A549 (cell line): ENCODE data around the gene TMED5. TPM values are rescaled to one million over a fixed set of nuclear protein-coding genes. Genes with fewer than 3 reads are reported as not detected.

Experiments
- ATAC-seq, 2 experiments: fragments of 200-7000 bp in 1 of 2; fragments of >200 bp in 1 of 2; cut with Nextera tagmentation in 1 of 2; cut with Tn5 transposase in 1 of 2; 3 replicates each; pipeline versions ENCODE4 v1.8.0 to v1.9.1; 2018 to 2020; ENCODE audit warnings: mild to moderate bottlenecking in 1 of 2, moderate library complexity in 1 of 2
- CTCF ChIA-PET: fragments of 300-600 bp; sonication (Branson Sonifier 250); formaldehyde crosslinking; extraction: SDS; loops from one replicate; lab custom pipeline; 2021; ENCODE audit warnings: antibody characterized with exemption, inconsistent platforms; lab: Yijun Ruan, JAX
- POLR2A ChIA-PET: fragments of 350-600 bp; formaldehyde crosslinking; extraction: SDS; loops from one replicate; lab custom pipeline; 2021; ENCODE audit warnings: antibody characterized with exemption, inconsistent platforms; lab: Yijun Ruan, JAX
- DNase-seq, 2 experiments: peaks; one replicate each; pipeline versions ENCODE4 v3.0.0 to v3.0.0-alpha.2; 2011 to 2016; ENCODE audit warnings: low read depth in 1 of 2, low spot score in 1 of 2
- FAIRE-seq: peaks from 2 replicates; lab custom pipeline; 2011; peaks lifted over from hg19 to GRCh38; lab: Jason Lieb, UNC
- H3K27ac ChIP-seq, 2 experiments: fragments of >200 bp; sonication (Bioruptor Twin); formaldehyde crosslinking; 3 replicates each; pipeline ENCODE4 v1.5.1; 2016 to 2017
- H3K4me1 ChIP-seq: fragments of >200 bp; sonication (Bioruptor Twin); formaldehyde crosslinking; 3 replicates; pipeline ENCODE4 v1.6.1; 2016
- H3K4me2 ChIP-seq: fragments of >200 bp; sonication (Bioruptor Twin); formaldehyde crosslinking; 3 replicates; pipeline ENCODE4 v1.6.1; 2016
- H3K4me3 ChIP-seq: fragments of >200 bp; sonication (Bioruptor Twin); formaldehyde crosslinking; 3 replicates; pipeline ENCODE4 v1.5.1; 2016
- H3K9me3 ChIP-seq: fragments of >200 bp; sonication (Bioruptor Twin); formaldehyde crosslinking; 3 replicates; pipeline ENCODE4 v1.6.1; 2016
- ATOH8 ChIP-seq: fragments of 250-450 bp; sonication (Bioruptor Pico); IDR thresholded peaks from 2 replicates; pipeline ENCODE4 v1.5.0; 2020; ENCODE audit warnings: low read depth, mild to moderate bottlenecking, moderate library complexity
- BHLHE40 ChIP-seq: IDR thresholded peaks from 2 replicates; pipeline ENCODE4 v1.6.1; 2012; ENCODE audit warnings: low read depth, low read length, inconsistent platforms
- CHD2 ChIP-seq: fragments of 150-350 bp; IDR thresholded peaks from 2 replicates; pipeline ENCODE4 v1.6.1; 2014; ENCODE audit warnings: low read length; ENCODE audit not compliant: partially characterized antibody
- CTCF ChIP-seq: fragments of >200 bp; sonication (Bioruptor Twin); formaldehyde crosslinking; IDR thresholded peaks from 3 replicates; pipeline ENCODE4 v1.5.1; 2016
- E2F6 ChIP-seq: IDR thresholded peaks from 2 replicates; pipeline ENCODE4 v1.6.1; 2012; ENCODE audit warnings: low read depth, borderline replicate concordance
- EHMT2 ChIP-seq: fragments of 200-600 bp; sonication (generic); IDR thresholded peaks from 2 replicates; pipeline ENCODE4 v1.6.1; 2016; ENCODE audit warnings: antibody characterized with exemption, low read depth, mild to moderate bottlenecking, moderate library complexity
- FOXS1 ChIP-seq: fragments of 250-450 bp; sonication (Bioruptor Pico); IDR thresholded peaks from 2 replicates; pipeline ENCODE4 v1.5.0; 2020; ENCODE audit warnings: mild to moderate bottlenecking, moderate library complexity
- HOXB5 ChIP-seq: fragments of 250-450 bp; sonication (Bioruptor Pico); IDR thresholded peaks from 2 replicates; pipeline ENCODE4 v1.5.0; 2020; ENCODE audit warnings: mild to moderate bottlenecking, moderate library complexity
- JUN ChIP-seq, 2 experiments: fragments of >200 bp; sonication (Bioruptor Twin); formaldehyde crosslinking; IDR thresholded peaks; 2 replicates in 1 of 2; 3 replicates in 1 of 2; pipeline ENCODE4 v1.6.1; 2016 to 2017
- KDM5A ChIP-seq: fragments of 200-600 bp; sonication (generic); IDR thresholded peaks from 2 replicates; pipeline ENCODE4 v1.6.1; 2016; ENCODE audit warnings: antibody characterized with exemption, mild to moderate bottlenecking
- MAX ChIP-seq: IDR thresholded peaks from 2 replicates; pipeline ENCODE4 v1.6.1; 2012
- MAZ ChIP-seq: fragments of 150-350 bp; IDR thresholded peaks from 2 replicates; pipeline ENCODE4 v1.6.1; 2014; ENCODE audit warnings: antibody characterized with exemption, low read depth, low read length, borderline replicate concordance
- PHF8 ChIP-seq: fragments of 200-600 bp; sonication (generic); IDR thresholded peaks from 2 replicates; pipeline ENCODE4 v1.6.1; 2016; ENCODE audit warnings: low read depth, mild to moderate bottlenecking, antibody characterized with exemption, moderate library complexity, borderline replicate concordance
- RAD21 ChIP-seq, 2 experiments: fragments of >200 bp in 1 of 2; sonication (Bioruptor Twin) in 1 of 2; formaldehyde crosslinking in 1 of 2; IDR thresholded peaks in 1 of 2; conservative IDR thresholded peaks in 1 of 2; 2 replicates in 1 of 2; 3 replicates in 1 of 2; pipeline ENCODE4 v1.6.1; 2012 to 2018; ENCODE audit warnings: inconsistent platforms in 1 of 2
- RFX5 ChIP-seq: fragments of 450-650 bp; IDR thresholded peaks from 2 replicates; pipeline ENCODE4 v1.7.1; 2014; ENCODE audit warnings: antibody characterized with exemption, mild to moderate bottlenecking, moderate library complexity
- SREBF2 ChIP-seq: fragments of 450-650 bp; IDR thresholded peaks from 2 replicates; pipeline ENCODE4 v1.6.1; 2014; ENCODE audit warnings: mild to moderate bottlenecking, moderate library complexity
- TP53 ChIP-seq: fragments of 250-450 bp; sonication (Bioruptor Pico); IDR thresholded peaks from 2 replicates; pipeline ENCODE4 v1.5.0; 2021; ENCODE audit warnings: mild to moderate bottlenecking, moderate library complexity
- USF2 ChIP-seq: fragments of 450-650 bp; IDR thresholded peaks from 2 replicates; pipeline ENCODE4 v1.6.1; 2014; ENCODE audit warnings: antibody characterized with exemption
- ZC3H11A ChIP-seq: fragments of 450-650 bp; IDR thresholded peaks from 2 replicates; pipeline ENCODE4 v1.6.1; 2014; ENCODE audit warnings: antibody characterized with exemption, mild to moderate bottlenecking
- WGBS: methylation state at CpG from one replicate; pipeline ENCODE4 v1.1.6; 2017; ENCODE audit errors: missing lambda C conversion rate; 5-methylcytosine and 5-hydroxymethylcytosine counted together
- polyA plus RNA-seq, 4 experiments: library from polyadenylated mRNA; depleted of rRNA in 3 of 4; stranded (reverse); fragments of >200 nt; fragmentation: RNase III in 1 of 4; extraction: RNeasy Plus Mini Kit Qiagen cat#74134 plus additional on column Dnase treatment in 1 of 4; gene quantifications; 2 replicates in 3 of 4; 3 replicates in 1 of 4; pipeline ENCODE4 v1.2.3, GENCODE V29; 2011 to 2017

TMED5 gene
- polyA plus RNA-seq, 2 of the 4 experiments (the other 2 are of a cell fraction), result 40.4 to 70.7 TPM

GRCh38 chr1:93219443-93219842 lies 39.2 kb upstream of the TMED5 start:
- FAIRE-seq, result no peak
- CTCF ChIA-PET, result interaction anchor here (0.6 kb wide), 1 partner anchor 8 kb away, joined by 3 read pairs; no protein-coding TSS in a partner anchor
- TF ChIP-seq FOXS1 (CRISPR knock-in tag), result no peak
- TF ChIP-seq USF2, result no peak
- no peak for TF ChIP-seq PHF8
- no peak for TF ChIP-seq ATOH8 (CRISPR knock-in tag)
- no peak for TF ChIP-seq EHMT2
- no peak for TF ChIP-seq CTCF
- no peak for TF ChIP-seq CHD2
- no peak for TF ChIP-seq TP53 (CRISPR knock-in tag)
- no peak for TF ChIP-seq MAX
- no peak for TF ChIP-seq RAD21 (conservative IDR thresholded peaks at IDR 0.05 in 1 of 2, IDR thresholded peaks at IDR 0.05 in 1 of 2)
- TF ChIP-seq KDM5A, result no peak
- no peak for TF ChIP-seq RFX5
- TF ChIP-seq E2F6, result no peak
- TF ChIP-seq BHLHE40, result no peak
- TF ChIP-seq, all 56 proteins: peak for 0
- no peak overlapping the region for H3K27ac ChIP-seq
- POLR2A ChIA-PET, result no interaction called here
- H3K4me1 ChIP-seq, result no peaks in the 10 kb centered on the region
- DNase-seq (no peak), ATAC-seq (no peak)
- no peak overlapping the region for H3K4me2 ChIP-seq
- no peaks in the 10 kb centered on the region for H3K9me3 ChIP-seq
- no peak overlapping the region for H3K4me3 ChIP-seq
- 97% methylated on average over 6 of the region's 6 CpGs for WGBS

- ChIA-PET POLR2A (no interaction called here), CTCF (interaction anchor here (1.0 kb wide), 1 partner anchor 8 kb away, joined by 3 read pairs; no protein-coding TSS in a partner anchor)
- Histone ChIP-seq H3K4me1 (no peaks in the 10 kb centered on the region), H3K27ac (no peak overlapping the region), H3K9me3 (no peaks in the 10 kb centered on the region), H3K4me3 (no peak overlapping the region), H3K4me2 (no peak overlapping the region)
- 91% methylated on average over 2 of the region's 2 CpGs for WGBS
- DNase-seq (no peak), FAIRE-seq (no peak), ATAC-seq (no peak)
- TF ChIP-seq SREBF2 (no peak), MAZ (no peak), HOXB5 (CRISPR knock-in tag) (no peak), JUN (IDR thresholded peaks at IDR 0.05) (no peak)
Observed at GRCh38 chr1:93215322-93215721, 35.1 kb upstream of the TMED5 start.

- no peak for DNase-seq
- Histone ChIP-seq H3K4me2 (no peak overlapping the region), H3K27ac (no peak overlapping the region), H3K4me1 (no peaks in the 10 kb centered on the region), H3K9me3 (no peaks in the 10 kb centered on the region), H3K4me3 (no peak overlapping the region)
- ChIA-PET POLR2A (no interaction called here), CTCF (interaction anchor here (1.0 kb wide), 1 partner anchor 9 kb away, joined by 3 read pairs; no protein-coding TSS in a partner anchor)
- TF ChIP-seq ZC3H11A, result no peak
- ATAC-seq, result no peak
- no peak for FAIRE-seq
- 89% methylated on average over 5 of the region's 5 CpGs for WGBS
Observed at GRCh38 chr1:93207211-93207610, 27.0 kb upstream of the TMED5 start.
